GM18951 (cell line): Measurements from ENCODE around the gene SUSD6.

Experiments
- POLR2A ChIP-seq: IDR thresholded peaks from 4 replicates; pipeline ENCODE4 v1.6.1; 2011; ENCODE audit warnings: mild to moderate bottlenecking; ENCODE audit not compliant: insufficient read length, insufficient read depth; ENCODE audit errors: extremely low read depth
- in situ Hi-C: fragments of 300-500 bp; cut with MboI; formaldehyde crosslinking; loops from one replicate; pipeline ENCODE4 v1.12.0; 2022; ENCODE audit warnings: low sequenced_read_pairs, mixed read lengths, inconsistent platforms; ENCODE audit not compliant: unreplicated experiment

The SUSD6 gene

DNA sequence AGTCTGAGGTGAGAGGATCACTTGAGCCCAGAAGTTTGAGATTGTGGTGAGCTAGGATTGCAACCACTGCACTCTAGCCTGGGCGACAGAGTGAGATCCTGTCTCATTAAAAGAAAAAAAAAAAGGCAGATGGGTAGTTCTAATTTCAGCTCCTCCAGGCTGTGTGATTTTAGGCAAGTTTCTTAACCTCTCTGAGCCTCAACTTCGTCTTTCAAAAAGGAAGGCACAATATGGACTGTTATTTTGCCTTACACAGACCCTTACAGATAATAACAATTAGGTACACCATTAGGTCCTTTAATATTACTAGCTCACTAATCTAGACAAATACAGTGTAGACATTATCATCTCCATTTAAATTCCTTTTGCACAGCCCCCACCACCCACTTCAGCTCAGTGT lies 31.9 kb upstream of the SUSD6 start:
- no peak for TF ChIP-seq POLR2A
- in situ Hi-C loops: loop anchor here (25.0 kb wide), 1 partner anchor 433 kb away; no protein-coding TSS in a partner anchor

DNA sequence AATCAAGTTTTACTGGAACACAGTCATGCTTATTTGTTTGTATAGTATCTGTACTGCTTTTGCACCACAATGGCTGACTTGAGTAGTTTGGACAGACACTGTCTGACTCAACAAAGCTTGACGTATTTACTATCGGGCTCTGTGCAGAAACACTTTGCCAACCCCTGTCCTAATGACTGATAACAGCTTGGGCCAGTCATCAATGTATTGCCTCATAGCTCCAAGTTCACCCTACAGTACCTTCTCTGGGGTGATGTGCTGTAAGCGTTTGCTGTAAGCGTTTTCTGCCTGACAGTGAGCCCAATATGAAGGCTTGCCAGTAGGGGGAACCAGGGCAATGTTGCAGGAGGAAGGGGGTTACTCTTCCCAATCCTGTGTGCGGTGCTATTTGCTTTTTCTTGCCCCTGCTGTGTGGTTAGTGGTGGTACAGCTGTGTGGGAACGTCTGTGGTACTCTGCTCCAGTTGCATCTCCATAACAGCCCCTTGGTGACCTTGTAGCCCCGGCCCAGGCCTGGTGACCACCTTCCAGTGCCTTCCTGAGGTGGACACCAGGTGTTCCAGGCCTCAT lies 31.3 kb upstream of the SUSD6 start:
- in situ Hi-C loops: loop anchor here (25.0 kb wide), 1 partner anchor 432 kb away; no protein-coding TSS in a partner anchor
- TF ChIP-seq POLR2A: no peak

DNA sequence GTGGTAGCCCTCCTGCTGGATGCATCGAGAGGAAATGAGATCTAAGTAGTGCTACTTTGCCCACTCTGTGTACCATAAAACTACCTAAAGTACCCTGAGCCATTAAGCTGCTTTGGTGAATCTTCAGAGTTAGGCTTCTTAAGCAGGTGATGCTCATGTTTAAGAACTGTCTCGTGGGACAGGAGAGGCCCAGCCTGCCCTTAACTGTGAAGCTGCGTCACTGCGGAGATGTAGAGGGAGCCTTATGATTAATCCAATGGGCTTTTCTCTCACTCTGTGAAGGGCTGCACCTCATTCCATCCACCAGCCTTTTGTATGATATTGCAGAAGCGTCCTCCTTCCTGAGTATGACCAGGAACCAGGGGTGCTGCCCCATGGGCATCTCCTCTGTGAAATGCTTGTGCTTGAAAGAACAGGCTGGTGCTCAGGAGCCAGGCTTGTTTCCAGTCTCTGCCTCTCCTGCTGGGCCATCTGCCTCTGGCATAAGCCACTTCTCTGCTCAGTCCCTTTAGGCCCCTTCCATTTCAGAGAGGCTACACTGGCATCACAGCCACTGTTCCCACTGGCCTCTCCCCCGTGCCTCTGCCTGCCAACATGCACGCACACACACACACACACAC lies 30.0 kb upstream of the SUSD6 start:
- no peak for TF ChIP-seq POLR2A
- in situ Hi-C loops: loop anchor here (25.0 kb wide), 1 partner anchor 431 kb away; no protein-coding TSS in a partner anchor

DNA sequence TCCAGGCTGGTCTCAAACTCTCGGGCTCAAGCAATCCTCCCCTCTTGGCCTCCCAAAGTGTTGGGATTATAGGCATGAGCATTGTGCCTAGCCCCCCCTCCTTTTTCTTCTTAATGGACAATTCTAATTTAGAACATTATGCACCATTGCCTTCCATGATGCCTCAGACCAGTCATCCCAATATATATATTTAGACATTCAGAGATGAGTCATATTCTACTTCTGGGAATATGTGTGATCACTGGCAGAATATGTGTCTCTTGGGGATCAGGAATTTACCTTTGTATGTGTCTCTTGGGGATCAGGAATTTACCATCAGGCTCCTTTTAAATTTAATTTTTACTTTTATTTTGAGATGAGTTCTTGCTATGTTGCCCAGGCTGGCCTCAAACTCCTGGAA lies 29.2 kb upstream of the SUSD6 start:
- no peak for TF ChIP-seq POLR2A
- in situ Hi-C loops: loop anchor here (25.0 kb wide), 1 partner anchor 430 kb away; no protein-coding TSS in a partner anchor

DNA sequence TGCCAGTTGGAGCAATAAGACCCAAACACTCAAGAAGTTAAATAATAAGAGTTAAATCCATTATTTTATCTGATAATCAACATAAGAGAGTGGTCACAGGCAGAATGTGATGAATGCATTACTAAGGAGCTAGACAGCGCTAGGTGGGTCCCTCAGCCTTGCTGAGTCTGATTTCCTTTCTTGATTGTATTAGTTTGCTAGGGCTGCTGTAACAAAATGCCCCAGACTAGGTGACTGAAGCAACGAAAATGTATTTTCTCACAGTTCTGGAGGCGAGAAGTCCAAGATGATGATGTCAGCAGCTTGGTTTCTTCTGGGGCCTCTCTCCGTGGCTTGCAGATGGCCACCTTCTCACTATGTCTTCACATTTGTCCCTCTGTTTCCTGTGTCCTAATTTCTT lies 28.6 kb upstream of the SUSD6 start:
- in situ Hi-C loops: loop anchor here (25.0 kb wide), 1 partner anchor 429 kb away; no protein-coding TSS in a partner anchor
- TF ChIP-seq POLR2A: no peak

DNA sequence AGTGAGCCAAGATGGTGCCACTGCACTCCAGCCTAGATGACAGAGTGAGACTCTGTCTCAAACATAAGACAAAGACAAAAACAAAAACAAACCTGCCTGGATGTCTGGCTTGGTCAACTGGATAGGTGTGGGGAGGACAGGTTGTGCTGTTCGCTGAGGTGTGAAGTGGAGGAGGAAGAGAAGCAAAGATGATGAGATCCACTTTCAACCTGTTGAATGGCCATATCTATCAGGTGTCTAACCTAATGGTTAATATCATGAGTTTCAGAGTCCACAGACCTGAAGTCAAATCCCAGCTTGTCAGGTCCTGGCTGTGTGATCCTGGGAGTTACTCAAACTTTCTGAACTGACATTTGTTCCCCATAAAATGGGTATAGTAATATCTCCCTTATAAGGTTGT lies 27.0 kb upstream of the SUSD6 start:
- no peak for TF ChIP-seq POLR2A
- in situ Hi-C loops: loop anchor here (25.0 kb wide), 1 partner anchor 428 kb away; no protein-coding TSS in a partner anchor

DNA sequence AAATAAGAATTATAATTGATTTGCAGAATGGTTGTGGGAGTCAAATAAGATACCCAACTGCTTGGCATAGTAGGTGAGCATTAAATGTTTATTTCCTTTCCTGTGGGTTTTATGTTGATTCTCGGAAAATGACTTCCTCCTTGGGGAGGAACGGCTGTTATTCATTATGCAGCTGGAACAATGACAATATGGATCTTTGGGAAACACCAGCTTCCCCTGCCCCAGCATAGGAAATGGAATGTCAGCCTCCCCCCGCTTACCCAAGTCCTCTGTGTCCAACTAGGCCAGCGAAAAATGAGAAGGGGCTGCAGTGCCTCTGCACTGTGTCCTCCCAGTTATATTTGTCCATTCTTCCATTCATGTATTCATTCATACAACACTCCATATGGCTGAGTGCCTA lies 25.0 kb upstream of the SUSD6 start:
- no peak for TF ChIP-seq POLR2A
- in situ Hi-C loops: loop anchor here (25.0 kb wide), 1 partner anchor 426 kb away; no protein-coding TSS in a partner anchor

DNA sequence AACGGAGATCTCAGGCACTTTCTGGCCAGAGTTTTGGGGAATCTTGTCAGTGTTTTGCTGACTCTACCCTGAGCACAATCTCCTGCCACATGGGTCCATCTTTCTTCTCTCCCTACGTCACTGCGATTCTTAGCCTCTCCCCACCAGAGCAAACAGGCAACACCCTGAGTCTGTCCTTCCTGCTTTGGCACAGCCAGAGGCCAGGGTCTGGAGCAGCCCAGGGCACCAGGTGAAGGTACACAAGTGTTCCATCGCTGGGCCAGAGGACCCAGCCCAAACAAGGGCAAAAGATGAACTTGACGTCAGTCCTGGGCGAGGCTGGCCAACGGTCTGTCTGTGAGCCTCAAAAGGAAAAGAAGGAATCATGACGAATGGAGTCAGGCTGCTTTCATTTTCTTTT lies 24.0 kb upstream of the SUSD6 start:
- in situ Hi-C loops: loop anchor here (25.0 kb wide), 1 partner anchor 425 kb away; no protein-coding TSS in a partner anchor
- TF ChIP-seq POLR2A: no peak

DNA sequence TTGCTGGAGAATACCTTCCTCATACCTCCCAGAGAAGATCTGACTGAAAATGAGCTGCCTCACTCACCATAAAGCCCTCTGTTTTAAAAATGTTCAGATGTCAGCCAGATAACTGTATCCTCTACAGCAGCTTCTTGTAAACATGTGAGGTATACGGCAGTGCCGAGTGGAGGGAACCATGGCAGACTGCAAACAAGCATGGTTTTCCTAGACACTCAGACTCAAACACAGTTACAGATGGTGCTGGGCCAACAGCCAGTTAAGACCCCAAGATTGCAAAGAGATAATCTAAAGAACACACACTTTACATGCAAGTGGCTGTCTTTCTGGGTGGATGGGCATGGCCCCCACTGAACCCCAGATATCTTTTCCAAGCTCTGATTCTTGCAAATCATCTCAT lies 20.1 kb upstream of the SUSD6 start:
- no peak for TF ChIP-seq POLR2A
- in situ Hi-C loops: loop anchor here (25.0 kb wide), 1 partner anchor 421 kb away; no protein-coding TSS in a partner anchor

DNA sequence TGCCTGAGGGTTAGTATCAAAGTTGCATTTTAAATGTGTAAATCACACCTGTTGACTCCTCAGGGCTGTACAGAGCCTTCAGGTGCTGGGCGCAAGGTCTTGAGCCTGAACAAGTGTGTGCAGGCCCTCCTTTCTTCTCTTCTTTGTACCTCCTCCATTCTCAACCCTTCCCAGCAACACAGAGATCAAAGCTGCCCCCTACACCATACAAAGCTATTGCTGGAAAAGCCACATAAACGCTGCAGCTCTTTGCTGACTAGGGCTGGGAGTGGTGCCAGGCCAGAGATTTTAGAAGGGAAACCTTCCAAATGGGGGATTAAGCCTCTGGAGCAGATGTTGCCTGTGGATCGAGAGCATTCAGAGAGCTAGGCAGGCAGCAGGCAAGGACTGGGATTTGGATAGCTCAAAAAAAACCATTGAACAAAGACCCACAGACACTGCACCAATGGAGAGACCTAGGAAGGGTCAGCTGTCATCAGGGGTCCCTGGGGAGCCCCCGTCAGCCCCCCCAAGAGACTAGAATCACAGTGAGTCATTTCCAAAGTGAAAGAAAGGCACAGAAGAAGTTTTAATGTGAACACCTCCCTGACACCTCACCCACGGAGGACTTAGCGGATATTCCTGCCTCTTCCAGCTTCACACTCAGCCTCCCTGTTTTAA lies 18.2 kb upstream of the SUSD6 start:
- TF ChIP-seq POLR2A: no peak
- in situ Hi-C loops: loop anchor here (25.0 kb wide), 1 partner anchor 419 kb away; no protein-coding TSS in a partner anchor

DNA sequence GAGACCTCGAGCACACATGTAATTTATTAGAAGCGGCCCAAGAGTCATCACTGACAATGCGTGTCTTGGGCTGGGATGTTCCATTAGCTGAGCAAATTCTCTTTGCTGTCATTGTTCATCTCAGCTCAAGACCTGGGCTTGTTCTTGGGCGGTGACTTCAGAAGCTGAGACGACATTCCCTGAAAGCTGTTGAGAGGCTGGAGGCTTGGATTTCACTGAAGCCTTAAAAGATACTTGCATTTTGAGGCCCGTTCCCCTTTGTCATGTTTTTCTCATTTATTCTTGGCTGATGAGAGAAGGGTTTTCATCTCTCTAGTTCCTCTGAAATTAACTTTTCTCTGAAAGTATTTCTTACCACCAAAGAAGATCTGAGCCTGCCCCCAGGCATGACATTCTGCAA lies 16.6 kb upstream of the SUSD6 start:
- no peak for TF ChIP-seq POLR2A
- in situ Hi-C loops: loop anchor here (5.0 to 25.0 kb wide), 2 partner anchors 132 to 417 kb away; no protein-coding TSS in a partner anchor

DNA sequence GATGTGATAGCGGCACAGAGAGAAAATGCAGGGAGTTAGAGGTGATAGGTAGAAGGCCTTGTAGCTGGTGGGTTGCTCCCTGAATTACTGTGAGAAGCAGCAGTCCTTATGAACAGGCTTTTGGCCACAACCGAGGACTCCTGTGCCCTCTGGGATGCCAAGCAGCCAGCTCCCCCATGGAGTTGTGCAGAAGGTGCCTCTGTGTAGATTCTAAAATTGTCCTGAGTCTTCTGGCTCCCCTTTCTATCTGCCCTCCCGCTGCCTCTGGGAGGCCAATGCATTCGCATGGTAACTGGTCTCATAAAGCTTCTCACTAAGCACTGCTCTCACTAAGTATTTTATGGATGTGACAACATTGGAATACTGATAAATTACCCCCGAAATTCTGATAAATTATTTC lies 16.1 kb upstream of the SUSD6 start:
- in situ Hi-C loops: loop anchor here (5.0 to 25.0 kb wide), 2 partner anchors 132 to 417 kb away; no protein-coding TSS in a partner anchor
- no peak for TF ChIP-seq POLR2A

DNA sequence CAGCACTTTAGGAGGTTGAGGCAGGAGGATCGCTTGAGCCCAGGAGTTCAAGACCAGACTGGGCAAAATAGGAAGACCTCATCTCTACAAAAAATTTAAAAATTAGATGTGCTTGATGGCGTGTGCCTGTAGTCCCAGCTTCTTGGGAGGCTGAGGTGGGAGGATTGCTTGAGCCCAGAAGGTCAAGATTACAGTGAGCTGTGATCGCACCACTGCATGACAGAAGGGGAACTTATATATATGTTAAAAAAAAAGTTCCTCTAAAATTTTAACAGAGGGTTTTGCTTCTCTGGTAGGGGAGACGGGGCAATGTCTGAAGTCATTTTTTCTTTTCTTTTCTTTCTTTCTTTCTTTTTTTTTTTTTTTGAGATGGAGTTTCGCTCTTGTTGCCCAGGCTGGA lies 12.0 kb upstream of the SUSD6 start:
- in situ Hi-C loops: loop anchor here (5.0 to 25.0 kb wide), 2 partner anchors 128 to 413 kb away; no protein-coding TSS in a partner anchor

DNA sequence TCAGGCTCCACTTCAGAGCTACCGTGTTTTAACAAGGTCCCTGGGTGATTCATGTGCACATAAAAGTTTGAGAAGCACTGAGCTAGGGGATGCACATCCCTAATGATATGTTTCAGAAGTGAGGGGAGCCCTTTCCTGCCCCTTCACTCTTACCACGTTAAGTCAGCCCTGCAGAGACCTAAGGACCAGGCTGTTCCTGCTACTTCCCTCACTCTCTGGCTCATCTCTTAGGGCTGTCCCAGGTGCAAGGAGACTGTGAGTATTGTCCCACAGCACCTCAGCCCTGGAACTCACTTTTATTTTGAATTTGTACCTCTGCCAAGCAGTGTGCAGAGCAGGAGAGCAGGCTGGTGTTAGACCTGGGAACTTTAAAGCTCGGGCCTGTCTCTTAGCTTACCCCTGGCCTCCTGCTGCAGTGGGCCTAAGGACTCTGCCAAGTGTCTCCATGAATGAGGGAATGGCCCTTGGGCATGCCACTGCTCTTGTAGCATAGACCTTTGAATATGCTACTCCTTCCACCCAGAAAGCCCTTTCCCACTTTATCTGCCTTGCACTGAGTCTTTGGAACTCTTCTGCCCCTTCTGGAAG lies 11.0 kb upstream of the SUSD6 start:
- no peak for TF ChIP-seq POLR2A
- in situ Hi-C loops: loop anchor here (10.0 kb wide), 1 partner anchor 104 kb away; no protein-coding TSS in a partner anchor
